ENCODE results near the gene KIAA0040.

The KIAA0040 gene

DNA sequence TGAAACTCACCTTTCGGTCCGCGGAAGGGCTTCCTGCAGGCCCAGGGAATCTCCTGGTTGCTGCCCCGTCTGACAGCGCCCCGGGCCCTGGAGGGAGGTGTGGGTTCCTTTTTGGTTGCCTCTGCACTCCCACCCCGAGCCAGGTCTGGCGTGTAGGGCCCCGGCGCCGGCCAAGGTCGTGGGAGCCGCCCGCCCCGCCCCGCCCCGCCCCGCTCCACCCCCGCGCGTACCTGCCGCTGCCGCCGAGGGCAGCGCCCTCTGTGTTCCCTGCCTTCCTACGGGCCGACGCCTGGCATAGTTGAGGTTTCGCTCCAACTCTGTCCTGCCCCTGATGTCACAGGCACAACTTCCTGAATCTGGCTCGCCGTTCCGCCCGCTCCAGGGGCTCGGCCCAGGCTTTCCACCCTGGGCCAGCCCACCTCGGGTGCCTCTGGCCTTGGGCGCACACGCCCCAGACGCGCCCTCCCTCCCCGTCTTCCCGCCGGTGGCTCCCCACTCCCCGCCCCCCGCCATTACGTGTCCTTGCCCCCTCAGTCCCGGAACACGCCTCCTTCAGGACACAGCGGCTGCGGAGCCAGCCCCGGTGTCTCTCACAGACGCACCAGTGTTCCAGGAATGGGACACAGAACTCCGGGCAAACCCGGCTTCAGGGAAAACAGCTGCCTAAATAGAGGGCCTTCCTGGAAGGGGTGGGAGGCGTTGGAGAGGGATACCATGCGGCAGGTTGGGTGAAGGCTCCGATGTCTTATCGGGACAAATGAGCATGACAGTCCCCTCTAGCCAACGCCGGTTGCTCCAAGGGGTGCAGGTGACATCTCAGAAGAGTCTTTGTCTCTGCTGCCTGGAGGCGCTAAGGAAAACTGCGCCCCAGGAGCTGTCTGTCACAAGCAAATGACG, at the start of gene KIAA0040:
Gene KIAA0040, minus strand, starts transcription at position 147 of the 897 bp plus-strand sequence. CDS start 31,763 bp downstream, outside the sequence.
- H3K27me3 ChIP-seq (ENCODE audit: insufficient read depth, low read length), result peaks cover 33% of the 10 kb centered on the region
- peaks cover 3% of the 10 kb centered on the region for H3K4me1 ChIP-seq (ENCODE audit: control insufficient read depth, insufficient read depth, low read length, unreplicated experiment)
- no peaks in the 10 kb centered on the region for H3K36me3 ChIP-seq (ENCODE audit: insufficient read depth, low read length)
- peak within 1 kb of the TSS; percentile 33 for H2AFZ ChIP-seq (ENCODE audit: low read length, unreplicated experiment)
- no peak within 1 kb of the TSS for H3K27ac ChIP-seq (ENCODE audit: low read depth, low read length)
- H3K79me2 ChIP-seq (ENCODE audit: control insufficient read depth, insufficient read depth, low read length, unreplicated experiment), result no peaks in the 10 kb centered on the region
- H3K4me3 ChIP-seq (ENCODE audit: low read depth, low read length), result peak within 1 kb of the TSS; percentile 74

DNA sequence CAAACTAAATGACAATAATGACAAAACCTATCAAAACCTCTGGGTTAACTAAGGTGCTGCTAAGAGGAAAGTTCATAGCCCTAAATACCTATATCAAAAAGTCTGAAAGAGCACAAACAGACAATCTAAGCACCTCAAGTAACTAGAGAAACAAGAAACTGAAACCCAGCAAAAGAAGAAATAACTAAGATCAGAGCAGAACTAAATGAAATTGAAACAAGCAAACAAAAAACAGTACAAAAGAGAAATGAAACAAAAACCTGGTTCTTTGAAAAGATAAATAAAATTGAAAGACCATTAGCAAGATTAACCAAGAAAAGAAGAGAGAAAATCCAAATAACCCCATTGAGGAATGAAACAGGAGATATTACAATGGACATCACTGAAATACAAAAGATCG, 44.8 kb upstream of the KIAA0040 start:
- Histone ChIP-seq H3K79me2 (ENCODE audit: control insufficient read depth, insufficient read depth, low read length, unreplicated experiment) (no peaks in the 10 kb centered on the region), H2AFZ (ENCODE audit: low read length, unreplicated experiment) (no peak overlapping the region), H3K4me3 (ENCODE audit: low read depth, low read length) (no peak overlapping the region), H3K4me1 (ENCODE audit: control insufficient read depth, insufficient read depth, low read length, unreplicated experiment) (no peaks in the 10 kb centered on the region), H3K36me3 (ENCODE audit: insufficient read depth, low read length) (no peaks in the 10 kb centered on the region), H3K27ac (ENCODE audit: low read depth, low read length) (no peak overlapping the region), H3K27me3 (ENCODE audit: insufficient read depth, low read length) (no peaks in the 10 kb centered on the region)

DNA sequence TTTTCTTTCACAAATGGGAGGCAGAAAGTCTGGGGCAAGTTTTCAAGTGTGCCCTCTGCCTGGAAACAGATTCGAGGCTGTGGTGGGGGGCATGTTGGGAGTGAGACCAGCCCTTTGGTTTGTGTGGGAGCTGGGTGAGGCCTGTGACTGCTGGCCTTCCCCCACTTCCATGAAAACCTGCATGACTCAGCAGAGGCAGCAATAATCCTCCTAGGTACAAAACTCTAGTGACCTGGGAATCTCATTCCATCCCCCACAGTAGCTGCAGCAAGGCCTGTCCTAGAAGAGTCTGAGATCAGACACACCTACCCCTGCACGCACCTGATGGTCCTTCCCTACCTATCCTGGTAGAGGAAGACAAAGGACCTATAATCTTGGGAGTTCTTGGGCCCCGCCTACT, 42.1 kb upstream of the KIAA0040 start:
- Histone ChIP-seq H3K4me1 (ENCODE audit: control insufficient read depth, insufficient read depth, low read length, unreplicated experiment) (no peaks in the 10 kb centered on the region), H3K27ac (ENCODE audit: low read depth, low read length) (no peak overlapping the region), H3K79me2 (ENCODE audit: control insufficient read depth, insufficient read depth, low read length, unreplicated experiment) (no peaks in the 10 kb centered on the region), H2AFZ (ENCODE audit: low read length, unreplicated experiment) (no peak overlapping the region), H3K4me3 (ENCODE audit: low read depth, low read length) (no peak overlapping the region), H3K36me3 (ENCODE audit: insufficient read depth, low read length) (no peaks in the 10 kb centered on the region), H3K27me3 (ENCODE audit: insufficient read depth, low read length) (no peaks in the 10 kb centered on the region)

DNA sequence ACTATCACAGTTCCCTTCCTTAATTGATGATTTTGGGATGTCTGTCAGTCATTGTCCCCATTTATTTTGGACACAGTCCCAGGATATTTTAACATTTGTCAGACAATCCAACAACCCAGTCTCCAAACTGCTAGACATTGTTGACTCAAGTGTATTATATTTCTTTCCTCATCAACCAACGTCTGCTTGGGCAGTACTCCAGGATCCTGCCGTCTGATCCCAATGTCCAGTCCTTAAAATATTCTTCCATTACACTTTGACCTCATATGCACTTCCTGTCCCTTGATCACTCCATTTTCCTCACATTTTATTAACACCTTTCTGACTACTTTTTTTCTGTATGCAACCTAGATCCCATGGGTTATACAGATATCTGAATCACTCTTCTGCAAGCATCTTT, 39.8 kb upstream of the KIAA0040 start:
- Histone ChIP-seq H3K27me3 (ENCODE audit: insufficient read depth, low read length) (no peaks in the 10 kb centered on the region), H3K4me3 (ENCODE audit: low read depth, low read length) (no peak overlapping the region), H3K36me3 (ENCODE audit: insufficient read depth, low read length) (no peaks in the 10 kb centered on the region), H3K79me2 (ENCODE audit: control insufficient read depth, insufficient read depth, low read length, unreplicated experiment) (no peaks in the 10 kb centered on the region), H3K4me1 (ENCODE audit: control insufficient read depth, insufficient read depth, low read length, unreplicated experiment) (no peaks in the 10 kb centered on the region), H3K27ac (ENCODE audit: low read depth, low read length) (no peak overlapping the region), H2AFZ (ENCODE audit: low read length, unreplicated experiment) (no peak overlapping the region)

DNA sequence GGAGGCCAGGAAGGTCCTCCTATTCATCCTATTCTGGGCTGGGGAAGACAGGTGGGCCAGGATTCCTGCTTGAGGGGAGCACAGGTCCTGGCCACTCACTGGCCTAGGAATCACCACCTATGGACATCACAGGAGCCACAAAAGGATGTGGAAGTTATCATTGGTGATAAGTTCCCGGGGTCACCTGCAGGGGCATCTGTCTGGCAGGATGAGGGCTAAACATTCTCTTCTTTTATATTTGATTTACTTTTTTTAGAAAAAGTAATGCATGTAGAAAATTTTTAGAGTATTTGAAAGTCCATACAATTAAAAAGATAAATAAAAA, 33.2 kb upstream of the KIAA0040 start:
- Histone ChIP-seq H3K27ac (ENCODE audit: low read depth, low read length) (no peak overlapping the region), H3K4me1 (ENCODE audit: control insufficient read depth, insufficient read depth, low read length, unreplicated experiment) (no peaks in the 10 kb centered on the region), H2AFZ (ENCODE audit: low read length, unreplicated experiment) (no peak overlapping the region), H3K79me2 (ENCODE audit: control insufficient read depth, insufficient read depth, low read length, unreplicated experiment) (no peaks in the 10 kb centered on the region), H3K27me3 (ENCODE audit: insufficient read depth, low read length) (no peaks in the 10 kb centered on the region), H3K36me3 (ENCODE audit: insufficient read depth, low read length) (no peaks in the 10 kb centered on the region), H3K4me3 (ENCODE audit: low read depth, low read length) (no peak overlapping the region)

DNA sequence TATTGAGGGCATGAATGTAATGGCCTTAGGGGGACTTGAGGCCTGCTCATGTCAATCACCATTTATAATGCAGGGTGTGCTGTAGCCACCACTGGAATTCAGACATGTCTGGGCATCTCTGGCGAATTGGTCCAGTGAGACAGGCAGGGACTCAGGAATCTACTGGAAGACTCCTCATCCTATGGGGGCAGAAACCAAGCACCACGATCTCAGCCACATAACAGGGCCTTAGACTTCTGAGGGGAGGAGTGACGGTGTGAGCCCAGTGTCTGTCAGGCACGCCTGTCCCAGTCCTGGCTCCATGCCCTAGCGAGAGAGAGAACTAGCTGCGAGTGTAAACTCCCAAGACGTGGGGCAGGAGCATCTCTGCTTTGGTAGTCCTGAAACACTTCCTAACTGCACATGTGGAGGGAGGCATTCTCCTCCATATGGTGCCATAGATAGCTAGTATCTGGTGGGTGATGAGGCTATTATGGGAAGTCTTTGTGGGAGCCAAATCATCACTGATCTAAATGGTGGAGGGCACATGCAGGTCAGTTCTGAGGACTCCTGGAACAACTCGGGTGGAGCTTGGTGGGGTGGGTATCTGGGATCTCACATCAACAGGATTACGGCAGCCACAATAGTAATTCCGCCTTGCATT, 29.8 kb upstream of the KIAA0040 start:
- Histone ChIP-seq H3K36me3 (ENCODE audit: insufficient read depth, low read length) (no peaks in the 10 kb centered on the region), H3K27ac (ENCODE audit: low read depth, low read length) (no peak overlapping the region), H3K4me3 (ENCODE audit: low read depth, low read length) (no peak overlapping the region), H2AFZ (ENCODE audit: low read length, unreplicated experiment) (no peak overlapping the region), H3K27me3 (ENCODE audit: insufficient read depth, low read length) (no peaks in the 10 kb centered on the region), H3K4me1 (ENCODE audit: control insufficient read depth, insufficient read depth, low read length, unreplicated experiment) (no peaks in the 10 kb centered on the region), H3K79me2 (ENCODE audit: control insufficient read depth, insufficient read depth, low read length, unreplicated experiment) (no peaks in the 10 kb centered on the region)

DNA sequence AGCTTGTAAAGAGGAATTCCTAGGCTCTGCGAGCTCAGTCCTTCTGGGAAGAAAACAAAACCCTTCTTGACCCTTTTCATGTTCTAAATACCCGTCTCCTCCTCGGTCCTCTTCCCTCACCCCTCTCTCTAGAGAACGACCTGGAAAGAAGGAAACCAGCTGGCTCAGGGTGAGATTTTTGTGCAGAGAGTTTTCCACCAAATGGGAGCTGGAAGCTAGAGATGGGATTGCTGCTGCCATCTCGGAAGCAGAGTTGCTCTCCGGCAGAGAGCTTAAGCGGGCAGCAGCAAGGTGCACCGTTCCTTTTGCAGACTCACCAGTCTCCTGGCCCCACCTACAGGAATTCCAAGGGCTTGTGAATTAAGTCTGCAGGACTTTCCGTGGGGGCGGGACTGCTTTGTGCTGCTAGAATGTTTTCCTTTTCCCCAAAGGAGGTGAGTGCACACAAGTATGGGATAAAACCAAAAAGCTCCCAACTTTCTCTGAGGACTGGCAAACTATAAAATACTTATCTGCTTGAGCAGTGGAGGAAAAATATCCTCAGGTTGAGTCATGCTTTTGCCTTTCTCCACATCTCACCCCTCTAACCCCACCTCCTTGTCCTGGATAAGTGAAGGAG, 29.1 kb upstream of the KIAA0040 start:
- Histone ChIP-seq H3K4me3 (ENCODE audit: low read depth, low read length) (no peak overlapping the region), H3K4me1 (ENCODE audit: control insufficient read depth, insufficient read depth, low read length, unreplicated experiment) (no peaks in the 10 kb centered on the region), H3K36me3 (ENCODE audit: insufficient read depth, low read length) (no peaks in the 10 kb centered on the region), H2AFZ (ENCODE audit: low read length, unreplicated experiment) (no peak overlapping the region), H3K27me3 (ENCODE audit: insufficient read depth, low read length) (no peaks in the 10 kb centered on the region), H3K27ac (ENCODE audit: low read depth, low read length) (no peak overlapping the region), H3K79me2 (ENCODE audit: control insufficient read depth, insufficient read depth, low read length, unreplicated experiment) (no peaks in the 10 kb centered on the region)

DNA sequence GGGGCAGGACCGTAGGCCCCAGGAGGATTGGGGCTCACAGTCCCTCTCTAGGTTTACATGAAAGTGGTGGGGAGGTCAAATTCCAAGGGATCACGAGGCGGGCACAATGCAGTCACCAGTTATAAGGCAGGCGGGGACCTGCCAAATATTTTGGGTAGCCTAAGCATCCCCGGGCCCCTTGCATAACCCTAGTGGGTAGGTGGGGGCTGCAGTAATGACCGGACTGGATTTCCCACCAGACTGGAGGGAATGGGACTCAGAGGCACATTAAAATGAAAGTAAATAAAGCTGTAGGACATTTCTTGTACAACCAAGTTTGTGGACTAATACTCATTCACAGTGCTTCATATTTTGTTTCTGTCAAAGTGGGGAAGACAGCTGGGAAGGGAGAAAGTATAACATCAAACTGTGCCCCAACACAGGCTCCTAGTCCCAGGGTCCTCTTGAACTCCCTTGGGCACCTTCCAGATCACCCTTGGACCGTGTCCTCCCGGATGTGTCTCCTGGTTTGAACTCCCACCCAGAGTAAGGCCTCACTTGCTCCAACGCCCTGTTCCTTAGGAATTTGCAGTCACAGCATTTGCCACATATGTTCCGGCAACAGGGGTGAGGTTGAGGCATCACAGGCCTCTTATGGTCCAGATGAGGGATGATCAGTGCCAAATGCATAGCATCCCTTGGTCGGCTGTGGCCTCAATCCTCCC, 28.4 kb upstream of the KIAA0040 start:
- Histone ChIP-seq H3K36me3 (ENCODE audit: insufficient read depth, low read length) (no peaks in the 10 kb centered on the region), H2AFZ (ENCODE audit: low read length, unreplicated experiment) (no peak overlapping the region), H3K79me2 (ENCODE audit: control insufficient read depth, insufficient read depth, low read length, unreplicated experiment) (no peaks in the 10 kb centered on the region), H3K27ac (ENCODE audit: low read depth, low read length) (no peak overlapping the region), H3K27me3 (ENCODE audit: insufficient read depth, low read length) (no peaks in the 10 kb centered on the region), H3K4me1 (ENCODE audit: control insufficient read depth, insufficient read depth, low read length, unreplicated experiment) (no peaks in the 10 kb centered on the region), H3K4me3 (ENCODE audit: low read depth, low read length) (no peak overlapping the region)

DNA sequence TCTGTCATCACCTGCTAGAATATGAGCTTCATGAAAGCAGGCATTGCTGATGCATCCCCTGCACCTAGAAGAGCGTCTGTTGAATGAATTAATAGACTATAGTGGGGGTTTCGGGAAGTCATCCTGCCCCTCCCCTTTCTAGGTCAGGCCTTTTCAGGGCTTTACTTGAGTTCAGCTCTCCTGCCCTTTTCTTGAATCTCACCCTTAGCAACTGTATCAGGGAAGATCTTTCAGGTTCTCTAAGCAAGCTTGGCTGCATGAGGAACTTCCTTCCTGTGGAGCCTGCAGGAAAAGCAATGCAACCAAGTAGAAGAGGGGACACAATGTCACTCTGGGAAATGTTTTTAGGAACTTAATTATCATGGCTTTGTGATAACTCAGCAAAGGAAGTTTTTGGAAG, 27.2 kb upstream of the KIAA0040 start:
- Histone ChIP-seq H3K4me1 (ENCODE audit: control insufficient read depth, insufficient read depth, low read length, unreplicated experiment) (no peaks in the 10 kb centered on the region), H3K79me2 (ENCODE audit: control insufficient read depth, insufficient read depth, low read length, unreplicated experiment) (no peaks in the 10 kb centered on the region), H2AFZ (ENCODE audit: low read length, unreplicated experiment) (no peak overlapping the region), H3K4me3 (ENCODE audit: low read depth, low read length) (no peak overlapping the region), H3K27ac (ENCODE audit: low read depth, low read length) (no peak overlapping the region), H3K27me3 (ENCODE audit: insufficient read depth, low read length) (no peaks in the 10 kb centered on the region), H3K36me3 (ENCODE audit: insufficient read depth, low read length) (no peaks in the 10 kb centered on the region)

DNA sequence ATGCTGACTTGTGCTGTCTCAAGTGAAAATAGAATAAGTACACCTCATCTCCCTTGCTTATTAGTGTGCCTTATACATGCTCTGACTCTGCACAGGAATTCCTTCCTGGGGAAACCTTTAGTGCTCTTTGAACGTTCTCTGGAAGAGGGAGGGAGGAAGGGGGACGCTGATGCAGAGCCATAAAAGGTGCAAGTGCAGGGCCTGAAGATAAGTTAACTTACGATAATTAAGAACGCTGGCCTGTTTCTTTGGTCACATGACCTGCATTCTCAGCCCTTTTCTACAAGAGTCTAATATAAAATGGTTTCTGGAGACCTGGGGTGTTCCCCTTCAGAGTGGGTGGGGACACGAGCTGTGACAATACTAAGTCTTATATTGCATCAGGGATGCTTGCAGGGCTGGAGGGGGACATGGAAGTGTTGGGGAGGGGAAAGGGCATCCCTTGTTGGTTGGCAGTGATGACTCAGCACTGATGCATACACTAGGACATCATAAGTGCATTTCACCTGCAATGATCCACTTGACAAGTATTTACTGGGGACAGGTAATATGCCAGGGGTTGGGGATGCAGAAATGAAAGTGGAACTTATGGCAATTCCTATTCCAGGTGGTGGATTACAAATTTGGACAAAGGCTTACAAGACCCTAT, 26.3 kb upstream of the KIAA0040 start:
- H3K79me2 ChIP-seq (ENCODE audit: control insufficient read depth, insufficient read depth, low read length, unreplicated experiment), result no peaks in the 10 kb centered on the region
- H3K36me3 ChIP-seq (ENCODE audit: insufficient read depth, low read length), result no peaks in the 10 kb centered on the region
- no peak overlapping the region for H2AFZ ChIP-seq (ENCODE audit: low read length, unreplicated experiment)
- no peak overlapping the region for H3K4me3 ChIP-seq (ENCODE audit: low read depth, low read length)
- no peaks in the 10 kb centered on the region for H3K4me1 ChIP-seq (ENCODE audit: control insufficient read depth, insufficient read depth, low read length, unreplicated experiment)
- no peak overlapping the region for H3K27ac ChIP-seq (ENCODE audit: low read depth, low read length)
- H3K27me3 ChIP-seq (ENCODE audit: insufficient read depth, low read length), result no peaks in the 10 kb centered on the region
